Medulla oblongata (tissue), 1 donor: ENCODE measurements around the gene MYO7B.

ENCODE experiments used
- DNase-seq: peaks from one replicate; pipeline ENCODE4 v3.0.0-alpha.2; 2015; ENCODE audit errors: extremely low spot score

The MYO7B gene

DNA sequence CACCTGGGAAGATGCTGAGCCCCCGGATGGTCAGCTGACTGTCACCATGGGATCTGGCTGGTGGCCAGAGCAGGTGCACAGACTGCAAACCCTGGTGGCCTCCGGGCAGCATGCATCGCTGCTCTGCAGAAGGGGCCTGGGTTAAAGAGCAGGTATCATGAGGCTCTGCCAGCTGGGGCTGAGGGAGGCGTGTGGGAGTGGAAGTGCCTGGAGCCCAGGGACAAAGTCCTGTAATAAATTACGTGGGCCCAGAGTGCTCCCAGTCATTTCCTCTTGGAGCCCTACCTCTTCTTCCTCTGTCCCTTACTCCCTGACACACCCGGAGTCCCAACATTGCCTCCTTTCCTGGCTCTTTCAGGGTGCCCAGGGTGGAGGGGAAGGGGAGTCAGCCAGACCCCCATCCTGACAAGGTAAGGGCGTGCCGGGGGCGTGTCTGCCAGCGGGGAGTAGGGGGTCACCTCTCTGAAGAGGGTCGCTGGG, at the start of gene MYO7B:
Gene MYO7B, plus strand, starts transcription at position 262 of the 480 bp plus-strand sequence. CDS start 24,040 bp downstream, outside the sequence.
- no peak for DNase-seq

DNA sequence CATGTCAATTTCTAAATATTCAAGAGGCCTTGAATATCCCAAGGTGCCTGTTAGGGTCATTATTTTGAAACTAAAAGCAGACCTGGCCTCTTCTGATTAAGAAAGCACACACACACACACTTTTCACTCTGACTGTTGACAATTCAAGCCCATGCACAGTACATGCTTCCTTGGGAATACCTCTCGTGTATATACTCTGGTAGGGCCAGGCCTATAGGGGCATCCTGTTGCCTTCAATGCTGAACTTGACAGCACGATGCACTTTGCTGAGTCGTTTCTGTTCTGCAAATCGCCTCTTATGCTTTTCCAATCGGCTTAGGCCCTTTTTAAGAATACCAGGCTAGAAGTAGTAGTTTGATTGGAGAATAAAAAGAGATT, 49.8 kb upstream of the MYO7B start:
- no peak for DNase-seq

DNA sequence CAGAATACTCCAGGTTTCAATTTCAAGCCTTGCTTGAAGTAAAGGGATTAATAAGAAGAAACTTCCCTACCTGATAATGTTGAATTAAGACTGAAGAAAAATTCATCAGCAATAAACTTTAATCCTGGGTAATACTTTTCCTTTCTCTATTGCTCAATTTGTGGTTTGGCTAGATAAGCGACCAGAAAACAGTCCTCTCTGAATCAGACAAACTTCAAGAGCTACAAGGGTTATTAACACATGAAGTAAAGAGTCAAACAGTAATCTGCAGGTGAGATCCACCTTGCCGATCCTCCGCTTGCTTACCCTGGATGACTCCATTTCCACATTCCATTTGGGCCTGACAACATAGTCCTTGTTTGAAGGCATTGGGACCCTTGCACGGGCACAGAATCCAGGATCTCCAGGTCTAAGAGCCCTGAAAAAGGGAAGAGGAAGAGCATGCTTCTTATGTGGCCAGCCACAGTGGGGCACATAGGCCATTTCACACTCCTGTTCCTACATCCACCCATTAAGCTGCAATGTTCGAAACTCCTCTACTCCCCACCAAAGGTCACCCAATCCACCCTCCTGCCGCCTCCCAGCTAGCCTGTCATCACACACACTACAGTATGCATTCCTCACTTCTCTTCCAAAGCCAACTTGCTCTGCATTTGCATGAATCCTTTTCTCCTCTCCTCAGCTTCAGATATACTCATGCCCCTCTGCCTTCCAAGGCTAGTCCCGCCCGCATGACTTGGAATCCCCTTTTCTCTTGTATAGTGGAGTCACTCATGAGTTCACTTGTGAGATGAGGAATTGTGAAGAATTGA, 49.0 kb upstream of the MYO7B start:
- no peak for DNase-seq

DNA sequence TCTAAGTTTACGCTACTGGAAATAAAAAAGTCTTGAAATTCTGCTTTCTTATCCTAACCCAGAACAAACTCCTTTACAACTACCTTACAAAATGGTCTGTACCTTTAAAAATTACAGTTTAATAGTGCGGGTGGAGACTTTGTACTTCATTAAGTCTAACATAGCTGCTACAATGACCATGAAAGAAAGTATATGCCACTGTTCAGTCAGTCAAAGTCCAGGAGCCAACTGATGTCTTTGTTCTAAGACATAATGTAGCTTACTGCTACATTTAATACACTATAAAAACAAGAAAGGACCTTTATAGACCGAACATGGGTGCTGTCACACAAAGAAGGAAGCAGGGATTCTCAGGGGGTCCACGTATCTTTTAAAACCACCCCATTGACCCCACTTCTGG, 45.2 kb upstream of the MYO7B start:
- DNase-seq = no peak

- no peak for DNase-seq
Measured at GRCh38 chr2:127498386-127498785, 37.1 kb upstream of the MYO7B start.

DNA sequence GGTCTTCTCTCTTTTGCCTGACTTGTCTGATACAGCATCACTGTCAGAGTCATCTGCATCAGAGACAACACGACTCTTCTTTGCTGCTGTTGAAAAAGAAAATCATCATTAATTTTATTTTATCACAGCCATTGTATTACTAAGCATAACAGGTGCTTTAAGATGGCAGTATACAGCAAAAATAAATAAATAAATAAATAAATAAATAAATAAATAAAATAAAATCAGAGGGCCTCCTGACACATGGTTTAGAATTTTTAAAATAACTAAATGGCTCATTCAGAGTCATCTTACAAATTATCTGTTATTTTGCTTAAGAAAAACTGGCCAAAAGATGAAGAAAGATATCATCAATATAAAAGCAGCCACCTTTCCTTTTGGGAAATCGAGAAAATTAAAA, 32.0 kb upstream of the MYO7B start:
- no peak for DNase-seq

DNA sequence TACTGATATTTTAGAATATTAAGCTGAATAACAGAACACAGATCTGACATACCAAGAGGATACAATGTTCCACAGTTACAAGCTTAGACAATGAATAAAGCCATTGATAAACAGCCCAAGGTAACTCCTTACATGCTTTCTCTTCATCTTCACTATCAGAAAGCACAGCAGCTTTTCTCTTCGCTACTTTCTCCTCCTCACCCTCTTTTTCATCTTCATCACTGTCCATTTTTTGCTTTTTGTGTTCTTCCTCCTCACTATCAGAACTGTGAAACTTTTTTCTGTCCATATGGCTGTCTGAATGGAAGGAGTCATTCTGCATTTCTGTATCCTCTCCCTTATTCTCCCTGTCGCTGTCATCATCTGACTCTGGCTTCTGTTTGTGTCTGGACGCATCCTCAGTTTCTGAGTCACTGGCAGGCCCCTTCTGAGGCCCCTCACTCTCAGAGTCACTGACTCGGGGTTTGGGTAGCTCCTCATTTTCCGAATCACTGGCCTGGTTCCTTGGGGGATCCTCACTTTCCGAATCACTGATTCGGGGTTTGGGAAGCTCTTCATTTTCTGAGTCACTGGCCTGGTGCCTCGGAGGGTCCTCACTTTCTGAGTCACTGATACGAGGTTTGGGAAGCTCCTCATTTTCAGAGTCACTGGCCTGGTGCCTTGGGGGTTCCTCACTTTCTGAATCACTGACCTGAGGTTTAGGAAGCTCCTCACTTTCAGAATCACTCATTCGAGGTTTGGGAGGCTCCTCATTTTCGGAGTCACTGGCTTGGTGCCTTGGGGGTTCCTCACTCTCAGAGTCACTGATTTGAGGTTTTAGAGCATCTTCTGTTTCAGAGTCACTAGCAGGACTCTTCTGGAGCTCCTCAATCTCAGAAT, 30.7 kb upstream of the MYO7B start:
- DNase-seq = no peak

- DNase-seq = no peak
Measured at GRCh38 chr2:127506510-127506909, 29.0 kb upstream of the MYO7B start.

GRCh38 chr2:127508023-127508630, 27.4 kb upstream of the MYO7B start:
- no peak for DNase-seq

DNA sequence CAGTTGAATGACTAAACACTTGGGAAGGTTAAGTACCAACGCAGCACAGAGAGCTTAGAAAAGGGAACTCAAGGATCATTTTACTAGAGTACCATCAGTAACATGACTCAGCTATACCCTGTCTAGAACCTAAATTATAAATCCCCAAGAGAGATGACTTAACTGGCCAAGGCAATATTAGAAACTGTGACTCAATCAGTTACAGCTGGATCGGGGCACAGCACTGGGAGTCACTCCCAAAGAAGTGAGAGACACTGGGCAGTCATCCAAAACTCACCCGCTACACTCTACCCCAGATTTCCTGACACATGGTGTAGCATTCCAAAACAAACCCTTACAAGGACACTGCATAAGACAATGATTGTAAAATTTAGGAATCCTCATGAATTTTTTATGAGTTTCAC, 26.9 kb upstream of the MYO7B start:
- peak; percentile 84 for DNase-seq

DNA sequence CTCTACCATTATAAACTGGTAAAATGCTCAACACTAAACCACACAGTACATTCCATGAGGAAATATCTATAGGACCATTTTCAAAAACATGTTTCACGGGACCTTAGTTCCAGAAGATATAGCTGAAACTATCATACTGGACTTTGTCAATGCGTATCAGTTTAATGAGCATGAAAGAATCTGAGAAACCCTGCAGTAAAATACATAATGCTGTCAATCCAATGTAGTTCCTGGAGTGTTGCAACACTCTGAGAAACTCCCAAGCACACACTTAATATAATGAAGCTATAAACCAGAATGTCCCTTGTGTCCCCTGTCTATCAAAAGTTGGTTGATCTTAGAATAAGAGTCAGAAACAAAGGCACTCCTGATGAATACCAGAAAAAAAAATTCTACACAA, 25.4 kb upstream of the MYO7B start:
- DNase-seq = no peak

DNA sequence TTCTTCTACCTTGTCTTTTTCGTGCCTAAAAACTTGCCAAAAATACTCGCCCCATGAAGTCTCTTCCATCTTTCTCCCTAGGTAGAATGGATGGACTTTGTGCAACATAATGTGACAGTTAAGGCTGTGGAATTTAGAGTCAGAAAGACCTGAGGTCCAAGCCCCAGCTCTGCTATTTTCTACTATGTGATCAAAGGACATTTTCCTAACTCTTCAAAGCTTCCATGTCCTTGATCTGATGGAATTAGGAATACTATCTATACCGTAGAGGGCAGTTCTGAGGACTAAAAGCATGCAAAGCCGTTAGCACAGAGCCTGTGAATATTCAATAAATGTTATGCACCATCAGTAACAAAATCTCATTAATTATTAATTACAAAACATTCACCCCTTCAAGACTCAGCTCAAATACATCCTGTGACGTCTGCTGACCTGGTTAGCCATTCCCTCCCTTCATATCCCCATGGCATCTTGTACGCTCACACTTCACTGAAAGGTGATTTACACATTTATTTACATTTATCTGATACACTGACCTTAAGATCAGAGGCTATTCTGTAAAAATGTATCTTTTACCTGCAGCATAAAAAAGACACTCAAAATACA, 24.3 kb upstream of the MYO7B start:
- DNase-seq = no peak

- DNase-seq = no peak
Measured at GRCh38 chr2:127511917-127512316, 23.6 kb upstream of the MYO7B start.

DNA sequence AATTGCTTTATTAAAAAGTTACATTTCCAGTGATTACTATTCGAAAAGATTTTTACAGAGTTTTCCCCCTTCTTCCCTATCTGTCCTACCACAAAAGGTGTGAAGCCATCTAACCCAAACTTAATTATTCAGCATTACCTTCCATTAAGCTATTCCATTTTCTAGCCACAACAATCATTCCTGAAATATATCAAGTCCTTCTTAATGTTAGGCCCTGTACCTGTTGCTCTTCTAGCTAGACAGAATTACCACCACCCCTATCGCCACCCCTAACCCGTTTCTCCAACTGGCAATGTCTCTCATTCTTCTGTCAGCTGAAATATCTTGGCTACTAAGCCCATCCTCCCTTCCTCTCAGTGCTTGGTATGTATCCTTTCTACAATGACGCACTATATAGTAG, 23.1 kb upstream of the MYO7B start:
- no peak for DNase-seq

DNA sequence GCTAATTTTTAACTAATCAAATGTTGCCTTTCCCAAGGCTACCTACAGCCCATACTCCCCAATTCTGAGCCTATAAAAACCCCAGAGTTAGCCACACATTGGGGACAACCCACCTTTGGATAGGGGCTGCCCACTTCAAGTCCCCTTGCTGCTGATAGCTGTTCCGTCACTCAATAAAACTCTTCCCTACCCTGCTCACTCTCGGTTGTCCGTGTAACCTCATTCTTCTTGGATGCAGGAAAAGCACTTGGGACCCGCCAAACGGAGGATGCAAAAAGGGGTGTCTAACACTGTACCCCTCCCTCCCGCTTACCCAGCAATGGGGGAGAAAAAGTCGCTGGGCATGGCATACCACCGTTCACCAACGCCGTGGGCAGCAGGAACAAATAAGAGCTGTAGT, 21.4 kb upstream of the MYO7B start:
- DNase-seq = no peak

DNA sequence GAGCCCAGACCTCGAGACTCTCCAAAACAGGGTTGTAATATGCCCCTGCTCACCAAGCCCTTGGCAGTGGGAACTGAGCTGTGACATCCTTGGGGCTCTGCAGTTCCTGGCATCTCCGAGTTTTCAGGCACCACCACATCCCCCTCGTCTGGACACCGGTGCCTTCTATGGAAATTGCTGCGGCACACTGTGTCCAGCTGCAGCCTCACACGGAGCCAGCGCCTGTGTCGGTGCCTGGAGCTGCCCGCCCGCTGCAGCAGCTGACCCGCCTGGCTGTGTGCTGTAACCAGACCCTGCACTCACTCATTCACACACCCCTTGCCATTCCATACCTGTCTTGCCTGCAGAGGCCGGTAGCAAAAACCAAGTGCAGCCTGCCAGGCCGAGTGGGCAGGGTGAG, 21.0 kb upstream of the MYO7B start:
- peak; percentile 78 for DNase-seq

DNA sequence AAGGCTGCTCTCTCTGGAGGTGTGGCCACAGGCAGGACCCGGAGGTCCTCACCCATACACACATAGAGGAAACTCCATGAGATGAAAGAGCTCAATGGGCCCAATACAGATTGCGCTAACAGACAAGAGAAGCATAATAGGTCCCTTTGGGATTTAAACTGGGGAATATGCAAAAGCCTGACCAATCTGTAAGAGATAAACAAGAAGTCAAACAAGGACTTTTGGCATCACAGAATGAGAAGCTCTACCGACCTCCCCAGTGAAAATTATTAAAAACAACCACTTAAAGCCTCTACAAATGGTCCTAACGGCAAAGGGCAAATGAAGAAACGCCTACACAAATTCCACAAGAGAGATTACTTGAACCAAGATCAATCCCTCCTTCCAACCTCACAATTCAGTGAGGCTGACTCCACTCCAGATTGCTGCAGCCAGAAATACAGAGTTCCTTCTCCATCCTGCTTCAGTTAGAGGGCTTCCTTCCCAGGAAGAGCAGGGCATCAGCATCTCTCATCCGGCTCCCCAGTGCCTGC, 20.0 kb upstream of the MYO7B start:
- DNase-seq = peak; percentile 49

GRCh38 chr2:127516041-127516762, 19.3 kb upstream of the MYO7B start:
- DNase-seq = peak; percentile 92

- no peak for DNase-seq
Measured at GRCh38 chr2:127517465-127517864, 18.0 kb upstream of the MYO7B start.

- no peak for DNase-seq
Measured at GRCh38 chr2:127520424-127520823, 15.1 kb upstream of the MYO7B start.
